Effector memory CD4-positive, alpha-beta T cell (primary cell): ENCODE results near the gene ASCC2.

Experiments
- DNase-seq, 3 donors: peaks; one replicate each; pipeline ENCODE4 v3.0.0-alpha.2; 2020
- H3K27ac ChIP-seq: 2 replicates; pipeline ENCODE4 v1.7.0; 2013; ENCODE audit warnings: mild to moderate bottlenecking, low read length, moderate library complexity; ENCODE audit not compliant: insufficient read depth, poor library complexity, severe bottlenecking
- H3K27me3 ChIP-seq: replicated peaks from 2 replicates; pipeline ENCODE4 v1.7.0; 2013; ENCODE audit warnings: mild to moderate bottlenecking, low read length; ENCODE audit not compliant: insufficient read depth, control insufficient read depth, poor library complexity, severe bottlenecking
- H3K36me3 ChIP-seq: 2 replicates; pipeline ENCODE4 v1.7.0; 2013; ENCODE audit warnings: mild to moderate bottlenecking, low read length, moderate library complexity; ENCODE audit not compliant: control insufficient read depth, insufficient read depth
- H3K4me1 ChIP-seq: 2 replicates; pipeline ENCODE4 v1.7.0; 2013; ENCODE audit warnings: low read length, mild to moderate bottlenecking; ENCODE audit not compliant: control insufficient read depth, insufficient read depth, poor library complexity, severe bottlenecking
- H3K4me3 ChIP-seq: 2 replicates; pipeline ENCODE4 v1.7.0; 2013; ENCODE audit warnings: low read length, low read depth, mild to moderate bottlenecking; ENCODE audit not compliant: insufficient read depth, poor library complexity, severe bottlenecking
- H3K9me3 ChIP-seq: 2 replicates; pipeline ENCODE4 v1.7.0; 2013; ENCODE audit warnings: mild to moderate bottlenecking, low read length, moderate library complexity; ENCODE audit not compliant: control insufficient read depth

The ASCC2 gene

GRCh38 chr22:29821291-29822016 is 16.6 kb downstream of the ASCC2 start:
- Histone ChIP-seq H3K9me3 (no peaks in the 10 kb centered on the region), H3K27ac (no peak overlapping the region), H3K27me3 (no peaks in the 10 kb centered on the region), H3K4me1 (no peaks in the 10 kb centered on the region), H3K4me3 (no peak overlapping the region), H3K36me3 (peaks cover 67% of the 10 kb centered on the region)
- DNase-seq: no peak

- Histone ChIP-seq H3K4me3 (no peak overlapping the region), H3K27ac (no peak overlapping the region), H3K36me3 (peaks cover 72% of the 10 kb centered on the region), H3K4me1 (no peaks in the 10 kb centered on the region), H3K27me3 (no peaks in the 10 kb centered on the region), H3K9me3 (no peaks in the 10 kb centered on the region)
- DNase-seq: no peak
These were observed 17.1 kb downstream of the ASCC2 start for GRCh38 chr22:29820961-29821290.

DNA sequence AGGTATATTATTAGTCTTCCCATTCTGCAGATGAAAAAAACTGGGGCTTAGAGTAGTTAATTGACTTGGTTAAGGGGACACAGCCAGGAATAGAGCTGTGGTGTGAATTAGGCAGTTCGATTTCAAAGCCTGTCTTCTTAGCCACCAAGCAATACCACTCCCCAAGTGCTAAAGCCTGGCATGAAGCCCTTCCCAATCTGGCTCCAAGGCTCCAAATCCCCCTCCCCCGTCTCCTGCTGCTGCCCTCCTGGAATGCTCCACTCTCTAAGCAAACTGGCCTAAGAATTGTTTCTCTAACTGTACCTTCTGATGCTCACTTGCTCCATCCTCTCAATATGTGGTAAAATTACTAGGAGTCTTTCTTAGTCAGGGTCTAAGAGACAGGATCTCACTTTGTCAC is 18.6 kb downstream of the ASCC2 start:
- H3K27ac ChIP-seq: no peak overlapping the region

DNA sequence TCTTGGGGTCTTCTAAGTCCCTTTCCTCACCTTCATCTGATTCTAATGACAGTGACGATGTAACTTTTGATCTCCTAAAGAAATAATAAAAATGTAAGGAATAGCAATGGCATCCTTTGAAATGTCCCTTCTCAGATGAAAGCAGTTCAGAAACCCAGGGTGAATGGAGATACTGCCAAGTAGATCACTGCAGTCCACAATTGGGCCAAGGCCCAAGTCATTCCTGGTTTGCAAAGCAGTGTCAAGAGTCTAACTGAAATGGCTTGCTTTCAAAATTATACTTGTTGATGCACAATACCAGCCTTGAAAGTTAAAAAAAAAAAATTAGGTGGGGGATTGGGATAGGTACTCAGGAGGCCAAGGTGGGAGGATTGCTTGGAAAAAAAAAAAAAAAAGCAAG is 20.4 kb downstream of the ASCC2 start:
- Histone ChIP-seq H3K27ac (no peak overlapping the region), H3K4me1 (no peaks in the 10 kb centered on the region), H3K36me3 (peaks cover 75% of the 10 kb centered on the region), H3K27me3 (no peaks in the 10 kb centered on the region), H3K4me3 (no peak overlapping the region), H3K9me3 (no peaks in the 10 kb centered on the region)
- no peak for DNase-seq

More for the DNA sequence above, 18.6 kb downstream of the ASCC2 start:
- Histone ChIP-seq H3K36me3 (peaks cover 69% of the 10 kb centered on the region), H3K4me3 (no peak overlapping the region), H3K9me3 (no peaks in the 10 kb centered on the region), H3K4me1 (no peaks in the 10 kb centered on the region), H3K27me3 (no peaks in the 10 kb centered on the region)
- no peak for DNase-seq

GRCh38 chr22:29816980-29817379 is 21.1 kb downstream of the ASCC2 start:
- no peaks in the 10 kb centered on the region for H3K27me3 ChIP-seq
- DNase-seq: no peak
- H3K36me3 ChIP-seq: peaks cover 79% of the 10 kb centered on the region
- no peaks in the 10 kb centered on the region for H3K4me1 ChIP-seq
- no peaks in the 10 kb centered on the region for H3K9me3 ChIP-seq
- no peak overlapping the region for H3K4me3 ChIP-seq
- no peak overlapping the region for H3K27ac ChIP-seq

GRCh38 chr22:29816539-29816938 is 21.5 kb downstream of the ASCC2 start:
- Histone ChIP-seq H3K27me3 (no peaks in the 10 kb centered on the region), H3K27ac (no peak overlapping the region), H3K4me3 (no peak overlapping the region), H3K36me3 (peaks cover 79% of the 10 kb centered on the region), H3K4me1 (no peaks in the 10 kb centered on the region), H3K9me3 (no peaks in the 10 kb centered on the region)
- DNase-seq: no peak

- no peaks in the 10 kb centered on the region for H3K4me1 ChIP-seq
- no peak overlapping the region for H3K4me3 ChIP-seq
- peaks cover 79% of the 10 kb centered on the region for H3K36me3 ChIP-seq
- no peaks in the 10 kb centered on the region for H3K9me3 ChIP-seq
- no peaks in the 10 kb centered on the region for H3K27me3 ChIP-seq
- no peak overlapping the region for H3K27ac ChIP-seq
- no peak for DNase-seq
These were observed 21.9 kb downstream of the ASCC2 start for GRCh38 chr22:29816128-29816527.

GRCh38 chr22:29815580-29815979 is 22.5 kb downstream of the ASCC2 start:
- Histone ChIP-seq H3K36me3 (peaks cover 82% of the 10 kb centered on the region), H3K27ac (no peak overlapping the region), H3K9me3 (no peaks in the 10 kb centered on the region), H3K27me3 (no peaks in the 10 kb centered on the region), H3K4me1 (no peaks in the 10 kb centered on the region), H3K4me3 (no peak overlapping the region)
- no peak for DNase-seq

DNA sequence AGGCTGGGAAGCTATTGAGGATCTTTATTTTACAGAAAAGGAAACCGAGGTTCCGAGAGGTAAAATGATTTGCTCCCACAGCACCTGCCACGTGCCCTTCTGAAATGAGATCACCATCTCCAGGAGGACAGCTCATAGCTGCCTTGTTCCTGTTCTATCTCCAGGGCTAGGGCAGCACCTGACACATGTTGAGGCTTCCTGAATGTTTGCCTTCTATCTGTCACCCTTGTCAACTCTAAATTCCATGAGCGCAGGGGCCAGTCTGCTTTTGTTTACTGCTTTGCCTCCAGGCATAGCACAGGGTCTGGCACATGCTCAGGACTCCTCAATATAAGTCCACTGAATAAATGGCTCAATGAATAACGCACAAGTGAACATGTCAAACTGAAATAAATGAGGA is 24.1 kb downstream of the ASCC2 start:
- Histone ChIP-seq H3K27me3 (no peaks in the 10 kb centered on the region), H3K27ac (no peak overlapping the region), H3K36me3 (peaks cover 84% of the 10 kb centered on the region), H3K9me3 (no peaks in the 10 kb centered on the region), H3K4me1 (no peaks in the 10 kb centered on the region), H3K4me3 (no peak overlapping the region)
- no peak for DNase-seq

GRCh38 chr22:29813563-29813962 is 24.5 kb downstream of the ASCC2 start:
- no peaks in the 10 kb centered on the region for H3K4me1 ChIP-seq
- no peak overlapping the region for H3K4me3 ChIP-seq
- no peaks in the 10 kb centered on the region for H3K9me3 ChIP-seq
- peaks cover 80% of the 10 kb centered on the region for H3K36me3 ChIP-seq
- no peak for DNase-seq
- no peaks in the 10 kb centered on the region for H3K27me3 ChIP-seq
- H3K27ac ChIP-seq: no peak overlapping the region
